Retinal pigment epithelial cell (primary cell): Measurements from ENCODE around the gene KAT6B.
A peak's percentile ranks its signal among the peaks of the same experiment; 100 is the strongest.

Experiments used
- DNase-seq: peaks from one replicate; pipeline ENCODE4 v3.0.0-alpha.2; 2010; ENCODE audit warnings: low read depth
- H3K4me3 ChIP-seq: 2 replicates; pipeline ENCODE4 v1.5.1; 2011; ENCODE audit warnings: mild to moderate bottlenecking, low read length, control low read depth, moderate library complexity
- CTCF ChIP-seq: conservative IDR thresholded peaks from 2 replicates; pipeline ENCODE4 v1.5.1; 2011; ENCODE audit warnings: low read depth, low read length, control low read depth, inconsistent platforms

KAT6B gene

GRCh38 chr10:74988054-74988775 lies 161.8 kb downstream of the KAT6B start:
- no peak overlapping the region for H3K4me3 ChIP-seq
- TF ChIP-seq CTCF, result no peak
- no peak for DNase-seq

DNA sequence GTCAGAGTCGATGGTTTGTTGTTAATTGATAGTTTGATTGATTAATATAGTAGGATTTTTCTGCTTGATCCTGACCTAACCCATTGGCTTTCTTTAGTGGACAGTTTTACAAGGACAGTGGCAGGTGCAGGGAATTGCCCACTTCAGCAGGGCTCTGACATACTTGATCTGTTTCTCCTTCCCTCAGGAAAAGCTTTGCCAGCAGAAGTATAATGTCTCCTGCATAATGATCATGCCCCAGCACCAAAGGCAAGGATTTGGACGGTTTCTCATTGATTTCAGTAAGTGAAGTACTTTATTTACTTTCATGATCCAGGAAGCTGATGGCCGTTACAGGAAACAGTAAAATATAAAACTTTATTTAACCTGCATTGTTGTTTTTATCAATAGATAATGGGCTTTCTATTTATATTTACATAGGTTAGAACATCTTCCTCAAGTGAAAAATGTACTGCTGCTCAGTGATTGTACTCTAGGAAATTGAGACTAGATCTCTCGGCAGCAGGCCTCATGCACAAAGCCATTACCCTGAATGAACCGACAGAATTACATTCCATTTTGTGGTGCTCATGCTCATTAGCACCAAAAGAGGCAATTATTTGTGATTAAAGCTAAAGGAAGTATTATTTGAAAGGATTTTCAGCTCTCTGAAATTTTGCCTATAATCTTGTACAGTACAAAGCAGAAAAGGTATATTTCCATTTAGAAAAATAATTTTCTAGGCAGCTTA lies 162.6 kb downstream of the KAT6B start:
- no peak overlapping the region for H3K4me3 ChIP-seq
- DNase-seq, result peak; percentile 75
- no peak for TF ChIP-seq CTCF

DNA sequence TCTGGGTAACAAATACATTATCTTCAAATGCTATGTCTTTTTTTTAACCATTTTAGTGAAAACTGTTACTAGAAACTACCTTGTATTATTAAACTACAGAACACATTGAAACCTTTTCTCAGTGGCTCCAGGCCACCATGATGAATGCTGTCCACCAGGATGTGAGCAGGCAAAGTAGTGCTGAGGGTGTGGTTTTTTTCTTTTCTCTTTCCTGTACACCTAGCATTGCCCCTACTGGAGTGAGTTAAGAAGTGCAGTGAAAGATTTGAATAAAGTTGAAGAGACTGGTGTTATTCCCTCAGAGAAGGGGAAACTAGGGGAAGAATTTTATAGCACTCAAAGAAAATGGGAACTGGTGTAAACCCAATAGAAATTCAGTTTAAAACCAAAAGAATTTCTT lies 165.0 kb downstream of the KAT6B start:
- TF ChIP-seq CTCF, result peak; percentile 56
- peak; percentile 7 for DNase-seq

DNA sequence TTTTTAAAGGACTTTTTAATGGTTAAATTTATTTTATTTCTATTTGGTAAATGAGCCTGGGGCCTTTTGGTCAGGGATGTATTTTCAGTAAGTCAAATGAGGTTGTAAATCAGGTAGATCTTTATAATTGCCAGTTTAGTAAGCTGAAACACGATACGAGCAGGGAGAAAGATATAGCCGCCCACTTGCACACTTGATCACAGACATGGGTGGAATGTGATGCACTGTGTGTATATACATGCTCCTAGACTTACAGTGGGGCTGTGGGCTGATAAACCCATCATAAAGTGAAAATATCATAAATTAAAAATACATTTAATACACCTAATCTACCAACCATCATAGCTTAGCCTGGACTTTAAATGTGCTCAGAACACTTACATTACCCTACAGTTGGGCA lies 165.7 kb downstream of the KAT6B start:
- DNase-seq, result no peak
- TF ChIP-seq CTCF, result no peak
- H3K4me3 ChIP-seq, result no peak overlapping the region

More for the DNA sequence above, 165.0 kb downstream of the KAT6B start:
- H3K4me3 ChIP-seq, result no peak overlapping the region

- no peak overlapping the region for H3K4me3 ChIP-seq
- no peak for DNase-seq
- TF ChIP-seq CTCF, result no peak
These were observed 167.2 kb downstream of the KAT6B start for GRCh38 chr10:74993649-74994048.

DNA sequence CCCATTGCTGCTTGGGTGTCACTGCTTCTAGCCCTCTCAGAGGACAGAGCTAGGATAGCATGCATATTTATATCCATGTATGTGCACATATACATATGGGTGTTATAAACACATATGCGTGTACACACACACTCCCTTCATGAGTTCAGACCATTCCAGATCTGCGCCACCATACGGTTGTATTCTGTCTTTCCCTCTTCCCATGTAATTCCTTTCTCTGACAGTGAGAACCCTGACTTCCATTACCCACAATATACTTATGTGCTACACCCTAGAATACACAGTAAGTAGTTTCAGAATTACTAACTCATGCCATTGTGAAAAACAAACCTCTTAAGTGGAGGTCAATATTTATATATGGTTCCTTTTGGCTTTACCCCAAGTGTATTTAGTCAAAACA lies 168.5 kb downstream of the KAT6B start:
- no peak overlapping the region for H3K4me3 ChIP-seq
- DNase-seq, result no peak
- TF ChIP-seq CTCF, result no peak

GRCh38 chr10:74995806-74996205 lies 169.4 kb downstream of the KAT6B start:
- no peak for TF ChIP-seq CTCF
- no peak overlapping the region for H3K4me3 ChIP-seq
- DNase-seq, result no peak
